ENCODE data around the gene WDR35.
A peak's percentile ranks its signal among the peaks of the same experiment; 100 is the strongest.

Gene WDR35

DNA sequence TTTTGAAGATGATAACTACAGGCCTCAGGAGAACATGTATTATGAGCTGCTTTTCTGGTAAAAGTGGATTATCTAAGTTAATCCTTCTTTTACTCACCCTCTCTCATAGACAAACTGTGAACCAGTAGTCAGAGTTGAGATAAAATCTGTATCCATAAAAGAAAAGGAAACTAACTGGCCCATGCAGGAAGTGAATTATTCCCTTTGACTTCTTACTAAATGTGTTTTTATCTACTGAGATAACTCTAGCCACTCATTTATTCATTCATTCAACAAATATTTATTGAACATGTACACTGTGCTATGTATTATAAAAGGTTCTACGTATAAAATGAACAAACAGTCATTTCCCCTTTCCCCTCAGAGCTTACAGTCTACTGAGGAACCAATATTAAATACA is 10.0 kb downstream of the WDR35 start:
- H3K27ac ChIP-seq: no peak overlapping the region
- H3K27me3 ChIP-seq: no peaks in the 10 kb centered on the region
- intact Hi-C loops (cut with DNase I; ENCODE audit: low total_unique reads): no loop called here
- H3K9me3 ChIP-seq: no peaks in the 10 kb centered on the region
- peaks cover 6 to 31% (median 29%) of the 10 kb centered on the region in 3 donors for H3K36me3 ChIP-seq
- DNase-seq: no peak
- H3K4me3 ChIP-seq: no peak overlapping the region
- TF ChIP-seq, protein P1, sequence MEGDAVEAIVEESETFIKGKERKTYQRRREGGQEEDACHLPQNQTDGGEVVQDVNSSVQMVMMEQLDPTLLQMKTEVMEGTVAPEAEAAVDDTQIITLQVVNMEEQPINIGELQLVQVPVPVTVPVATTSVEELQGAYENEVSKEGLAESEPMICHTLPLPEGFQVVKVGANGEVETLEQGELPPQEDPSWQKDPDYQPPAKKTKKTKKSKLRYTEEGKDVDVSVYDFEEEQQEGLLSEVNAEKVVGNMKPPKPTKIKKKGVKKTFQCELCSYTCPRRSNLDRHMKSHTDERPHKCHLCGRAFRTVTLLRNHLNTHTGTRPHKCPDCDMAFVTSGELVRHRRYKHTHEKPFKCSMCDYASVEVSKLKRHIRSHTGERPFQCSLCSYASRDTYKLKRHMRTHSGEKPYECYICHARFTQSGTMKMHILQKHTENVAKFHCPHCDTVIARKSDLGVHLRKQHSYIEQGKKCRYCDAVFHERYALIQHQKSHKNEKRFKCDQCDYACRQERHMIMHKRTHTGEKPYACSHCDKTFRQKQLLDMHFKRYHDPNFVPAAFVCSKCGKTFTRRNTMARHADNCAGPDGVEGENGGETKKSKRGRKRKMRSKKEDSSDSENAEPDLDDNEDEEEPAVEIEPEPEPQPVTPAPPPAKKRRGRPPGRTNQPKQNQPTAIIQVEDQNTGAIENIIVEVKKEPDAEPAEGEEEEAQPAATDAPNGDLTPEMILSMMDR (IDR thresholded peaks at IDR 0.05): no peak
- H3K4me1 ChIP-seq: no peaks in the 10 kb centered on the region

DNA sequence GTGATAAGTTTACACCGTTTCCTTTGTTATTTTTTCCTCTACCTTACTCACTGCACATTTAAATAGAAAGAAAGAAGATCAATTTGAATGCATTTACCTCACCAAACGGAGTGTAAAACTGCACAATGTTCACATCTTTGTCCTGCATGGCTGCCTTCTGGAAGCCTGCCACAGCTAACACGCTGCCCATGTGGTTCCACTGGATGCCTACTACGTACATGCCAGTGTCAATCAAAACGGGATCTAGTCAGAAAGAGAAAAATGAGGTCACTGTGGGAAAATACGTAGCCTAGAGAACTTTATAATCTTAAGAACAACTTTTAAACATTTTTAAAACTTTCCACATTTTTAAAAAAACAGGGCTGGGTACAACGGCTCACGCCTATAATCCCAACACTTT is 16.4 kb downstream of the WDR35 start:
- Histone ChIP-seq H3K27ac (no peak overlapping the region), H3K36me3 (peaks cover 22 to 52% (median 24%) of the 10 kb centered on the region in 3 donors), H3K4me3 (no peak overlapping the region), H3K27me3 (no peaks in the 10 kb centered on the region), H3K9me3 (no peaks in the 10 kb centered on the region), H3K4me1 (no peaks in the 10 kb centered on the region)
- no peak for DNase-seq
- intact Hi-C loops (cut with DNase I; ENCODE audit: low total_unique reads): no loop called here
- TF ChIP-seq, protein P1 (IDR thresholded peaks at IDR 0.05): no peak

DNA sequence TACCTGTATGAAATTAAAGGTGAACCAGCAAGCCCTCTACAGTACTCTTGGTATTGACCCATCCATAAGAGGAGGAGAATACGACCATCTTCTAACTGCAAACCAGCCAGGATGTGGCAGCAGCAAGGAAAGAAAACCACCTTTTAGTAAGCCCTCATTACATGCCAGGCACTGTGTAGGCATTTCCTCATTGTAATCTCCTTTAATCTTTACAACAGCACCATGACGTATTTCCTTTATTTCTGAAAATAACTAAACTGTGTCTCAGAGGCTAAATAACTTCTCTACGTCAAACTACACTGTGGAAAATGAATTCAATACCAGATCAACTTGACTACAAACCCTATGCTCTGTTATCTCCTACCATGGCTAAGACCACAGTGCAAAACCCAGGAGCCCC is 18.2 kb downstream of the WDR35 start:
- no peak overlapping the region for H3K4me3 ChIP-seq
- no peaks in the 10 kb centered on the region for H3K9me3 ChIP-seq
- no peaks in the 10 kb centered on the region for H3K4me1 ChIP-seq
- H3K27me3 ChIP-seq: no peaks in the 10 kb centered on the region
- TF ChIP-seq, protein P1 (IDR thresholded peaks at IDR 0.05): no peak
- intact Hi-C loops (cut with DNase I; ENCODE audit: low total_unique reads): no loop called here
- no peak for DNase-seq
- H3K36me3 ChIP-seq: peaks cover 13 to 54% (median 26%) of the 10 kb centered on the region in 3 donors
- no peak overlapping the region for H3K27ac ChIP-seq

DNA sequence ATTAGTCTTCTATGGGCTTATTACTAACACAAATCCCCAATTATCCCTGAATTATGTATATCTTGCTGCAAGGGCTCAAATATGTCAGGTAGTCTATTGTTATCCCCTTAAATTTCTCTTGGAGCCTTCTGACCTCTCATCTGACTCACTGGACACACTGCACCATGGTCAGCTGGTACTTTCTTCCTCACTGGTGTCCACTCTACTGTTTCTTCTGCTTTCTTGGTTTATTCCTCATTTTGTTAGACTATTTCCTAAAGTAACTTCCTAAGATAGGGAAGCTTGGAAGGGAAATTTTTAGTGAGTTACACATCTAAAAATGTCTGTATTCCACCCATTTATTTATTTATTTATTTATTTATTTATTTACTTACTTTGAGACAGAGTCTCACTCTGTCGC is 26.5 kb downstream of the WDR35 start:
- Histone ChIP-seq H3K36me3 (peaks cover 3 to 22% (median 21%) of the 10 kb centered on the region in 3 donors), H3K4me3 (no peak overlapping the region), H3K9me3 (no peaks in the 10 kb centered on the region), H3K27me3 (no peaks in the 10 kb centered on the region), H3K27ac (no peak overlapping the region), H3K4me1 (no peaks in the 10 kb centered on the region)
- no peak for DNase-seq
- intact Hi-C loops (cut with DNase I; ENCODE audit: low total_unique reads): loop anchor here (5.0 kb wide), 1 partner anchor 134 kb away; no protein-coding TSS in a partner anchor
- TF ChIP-seq, protein P1 (IDR thresholded peaks at IDR 0.05): no peak

DNA sequence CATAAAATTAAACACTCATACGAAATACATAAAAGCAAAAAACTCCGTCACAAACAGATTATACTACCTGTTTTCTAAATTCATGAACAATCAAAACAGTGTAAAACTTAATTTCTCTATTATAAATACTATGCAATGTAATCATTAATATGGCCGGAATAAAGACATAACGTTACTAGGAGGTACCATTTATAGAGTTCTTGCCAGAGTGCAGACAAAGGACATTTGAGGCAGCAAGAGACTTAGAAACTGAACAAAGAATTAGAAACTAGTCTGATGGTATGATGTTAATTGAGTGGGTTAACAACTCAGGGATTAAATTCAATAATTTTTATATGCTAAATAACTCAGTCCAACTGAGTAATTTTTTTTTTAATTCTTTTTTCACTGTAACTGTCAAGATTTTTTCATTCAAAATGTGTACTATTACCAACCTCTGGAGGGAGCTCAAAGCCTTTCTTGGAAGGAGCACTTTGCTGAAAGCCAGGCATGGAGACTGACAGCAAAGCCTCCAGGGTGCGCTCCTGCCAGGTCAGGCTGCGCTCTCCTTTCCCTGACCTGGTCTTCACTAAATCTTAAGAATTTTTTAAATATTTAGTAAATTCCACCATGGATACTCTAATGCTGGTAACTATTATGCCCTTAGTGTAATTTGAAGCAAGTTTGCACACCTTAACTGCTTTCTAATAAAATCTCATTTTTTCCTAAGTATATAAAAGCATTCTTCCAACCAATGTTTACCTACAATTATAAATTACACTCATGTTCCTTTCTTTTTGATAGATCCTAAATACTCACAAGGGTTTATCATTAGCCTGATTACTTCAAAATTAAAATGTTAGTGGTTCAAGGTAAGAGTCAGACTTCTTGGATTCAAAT is 34.1 kb downstream of the WDR35 start:
- Histone ChIP-seq H3K27ac (no peak overlapping the region), H3K4me1 (no peaks in the 10 kb centered on the region), H3K27me3 (no peaks in the 10 kb centered on the region), H3K36me3 (peaks cover 0 to 2% (median 0%) of the 10 kb centered on the region in 3 donors), H3K9me3 (no peaks in the 10 kb centered on the region), H3K4me3 (no peak overlapping the region)
- peak in 1 of 2 donors; percentile 61 for DNase-seq
- intact Hi-C loops (cut with DNase I; ENCODE audit: low total_unique reads): no loop called here
- TF ChIP-seq, protein P1 (IDR thresholded peaks at IDR 0.05): peak; percentile 64 to 68
